Measurements from ENCODE around the gene STK33.

GRCh38 chr11:8477151-8477550 is 116.9 kb downstream of the STK33 start:
- TF ChIP-seq, protein P1, sequence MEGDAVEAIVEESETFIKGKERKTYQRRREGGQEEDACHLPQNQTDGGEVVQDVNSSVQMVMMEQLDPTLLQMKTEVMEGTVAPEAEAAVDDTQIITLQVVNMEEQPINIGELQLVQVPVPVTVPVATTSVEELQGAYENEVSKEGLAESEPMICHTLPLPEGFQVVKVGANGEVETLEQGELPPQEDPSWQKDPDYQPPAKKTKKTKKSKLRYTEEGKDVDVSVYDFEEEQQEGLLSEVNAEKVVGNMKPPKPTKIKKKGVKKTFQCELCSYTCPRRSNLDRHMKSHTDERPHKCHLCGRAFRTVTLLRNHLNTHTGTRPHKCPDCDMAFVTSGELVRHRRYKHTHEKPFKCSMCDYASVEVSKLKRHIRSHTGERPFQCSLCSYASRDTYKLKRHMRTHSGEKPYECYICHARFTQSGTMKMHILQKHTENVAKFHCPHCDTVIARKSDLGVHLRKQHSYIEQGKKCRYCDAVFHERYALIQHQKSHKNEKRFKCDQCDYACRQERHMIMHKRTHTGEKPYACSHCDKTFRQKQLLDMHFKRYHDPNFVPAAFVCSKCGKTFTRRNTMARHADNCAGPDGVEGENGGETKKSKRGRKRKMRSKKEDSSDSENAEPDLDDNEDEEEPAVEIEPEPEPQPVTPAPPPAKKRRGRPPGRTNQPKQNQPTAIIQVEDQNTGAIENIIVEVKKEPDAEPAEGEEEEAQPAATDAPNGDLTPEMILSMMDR (conservative IDR thresholded peaks at IDR 0.05 in 1 of 2, IDR thresholded peaks at IDR 0.05 in 1 of 2; ENCODE audit: low read depth in 1 of 2, low read length in 2 of 2) = no peak
- TF ChIP-seq EZH2 (IDR thresholded peaks at IDR 0.05; ENCODE audit: low read length, missing control alignments) = no peak
